Endothelial cell of coronary artery (primary cell): ENCODE measurements around the gene GPATCH8. TPM values are rescaled to one million over a fixed set of nuclear protein-coding genes. Genes with fewer than 3 reads are reported as not detected.

Experiments
- total RNA-seq: library from RNA; depleted of rRNA; stranded (reverse); fragments of >200 nt; gene quantifications from 2 replicates; pipeline ENCODE4 v1.2.3, GENCODE V29; 2014

The GPATCH8 gene
- 12.1 and 14.3 TPM in 2 replicates for total RNA-seq

GRCh38 chr17:44503147-44504029 is at the start of gene GPATCH8:
TSS of gene GPATCH8 (minus strand) at chr17:44503406. CDS start at chr17:44503370, 36 bp downstream.

GRCh38 chr17:44389281-44389680 is 113.9 kb downstream of the GPATCH8 start, which contains the start of gene ITGA2B:
TSS of gene ITGA2B (minus strand) at chr17:44389649. CDS start at chr17:44389473, 176 bp downstream.

GRCh38 chr17:44363613-44364159 is 139.5 kb downstream of the GPATCH8 start, which contains the start of gene FAM171A2:
TSS of gene FAM171A2 (minus strand) at chr17:44363853. CDS start at chr17:44363714, 139 bp downstream.

Other genes starting within 250 kb of the GPATCH8 start
- not detected in 2 replicates for gene SLC4A1, start 235.3 kb downstream of the GPATCH8 start, total RNA-seq
- 0.47 and 0.54 TPM in 2 replicates for gene RUNDC3A, start 194.8 kb downstream of the GPATCH8 start, total RNA-seq
- 66.9 and 81.9 TPM in 2 replicates for gene SLC25A39, start 178.6 kb downstream of the GPATCH8 start, total RNA-seq
- gene GRN, start 158.1 kb downstream of the GPATCH8 start, total RNA-seq, result 238 and 353 TPM in 2 replicates
- 4.6 and 9.5 TPM in 2 replicates for gene FAM171A2, start 139.6 kb downstream of the GPATCH8 start, total RNA-seq
- 0.18 and 0.28 TPM in 2 replicates for gene ITGA2B, start 113.8 kb downstream of the GPATCH8 start, total RNA-seq
- gene FZD2, start 54.1 kb upstream of the GPATCH8 start, total RNA-seq, result 0.54 and 1.7 TPM in 2 replicates
- under 0.01 TPM in 1 of 2 replicates, not detected in the other for gene MEIOC, start 153.1 kb upstream of the GPATCH8 start, total RNA-seq
- gene CCDC43, start 186.4 kb upstream of the GPATCH8 start, total RNA-seq, result 39.2 and 41.0 TPM in 2 replicates
- gene DBF4B, start 205.3 kb upstream of the GPATCH8 start, total RNA-seq, result 3.3 and 4.3 TPM in 2 replicates